Measurements from ENCODE around the gene MTHFR. TPM values are rescaled to one million over a fixed set of nuclear protein-coding genes. Genes with fewer than 3 reads are reported as not detected.

Gene MTHFR
- polyA plus RNA-seq, 1 experiment = 8.4 TPM

DNA sequence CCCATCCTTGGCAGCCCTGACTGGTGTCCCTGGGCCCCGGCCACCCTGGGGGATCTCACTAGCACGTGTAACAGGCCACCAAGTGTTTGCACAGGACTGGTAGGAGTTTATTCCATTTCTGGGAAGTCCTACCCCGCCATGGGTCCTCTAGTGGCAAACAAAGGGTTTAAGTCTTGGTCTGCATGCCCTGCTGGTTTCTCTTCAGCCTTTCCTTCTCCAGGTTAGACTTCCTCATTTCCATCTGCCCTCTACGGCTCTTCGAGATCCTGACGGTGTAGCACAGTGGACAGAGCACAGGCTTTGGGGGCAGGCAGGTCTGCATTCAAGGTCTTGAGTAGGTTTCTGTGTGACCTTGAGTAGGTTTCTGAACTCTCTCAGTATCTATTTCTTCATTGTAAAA lies 67.0 kb downstream of the MTHFR start:
- CTCF ChIA-PET = no interaction called here
- DNase-seq (ENCODE audit: low read depth) = no peak
- Histone ChIP-seq H3K27me3 (ENCODE audit: control insufficient read depth, insufficient read depth, low read length) (no peaks in the 10 kb centered on the region), H3K36me3 (ENCODE audit: control insufficient read depth, insufficient read depth, low read length) (no peaks in the 10 kb centered on the region), H3K4me3 (ENCODE audit: low read depth, low read length) (no peak overlapping the region)
- POLR2A ChIA-PET = no interaction called here
- TF ChIP-seq, protein P1, sequence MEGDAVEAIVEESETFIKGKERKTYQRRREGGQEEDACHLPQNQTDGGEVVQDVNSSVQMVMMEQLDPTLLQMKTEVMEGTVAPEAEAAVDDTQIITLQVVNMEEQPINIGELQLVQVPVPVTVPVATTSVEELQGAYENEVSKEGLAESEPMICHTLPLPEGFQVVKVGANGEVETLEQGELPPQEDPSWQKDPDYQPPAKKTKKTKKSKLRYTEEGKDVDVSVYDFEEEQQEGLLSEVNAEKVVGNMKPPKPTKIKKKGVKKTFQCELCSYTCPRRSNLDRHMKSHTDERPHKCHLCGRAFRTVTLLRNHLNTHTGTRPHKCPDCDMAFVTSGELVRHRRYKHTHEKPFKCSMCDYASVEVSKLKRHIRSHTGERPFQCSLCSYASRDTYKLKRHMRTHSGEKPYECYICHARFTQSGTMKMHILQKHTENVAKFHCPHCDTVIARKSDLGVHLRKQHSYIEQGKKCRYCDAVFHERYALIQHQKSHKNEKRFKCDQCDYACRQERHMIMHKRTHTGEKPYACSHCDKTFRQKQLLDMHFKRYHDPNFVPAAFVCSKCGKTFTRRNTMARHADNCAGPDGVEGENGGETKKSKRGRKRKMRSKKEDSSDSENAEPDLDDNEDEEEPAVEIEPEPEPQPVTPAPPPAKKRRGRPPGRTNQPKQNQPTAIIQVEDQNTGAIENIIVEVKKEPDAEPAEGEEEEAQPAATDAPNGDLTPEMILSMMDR (IDR thresholded peaks at IDR 0.05; ENCODE audit: insufficient read depth, low read depth, low read length) = no peak

DNA sequence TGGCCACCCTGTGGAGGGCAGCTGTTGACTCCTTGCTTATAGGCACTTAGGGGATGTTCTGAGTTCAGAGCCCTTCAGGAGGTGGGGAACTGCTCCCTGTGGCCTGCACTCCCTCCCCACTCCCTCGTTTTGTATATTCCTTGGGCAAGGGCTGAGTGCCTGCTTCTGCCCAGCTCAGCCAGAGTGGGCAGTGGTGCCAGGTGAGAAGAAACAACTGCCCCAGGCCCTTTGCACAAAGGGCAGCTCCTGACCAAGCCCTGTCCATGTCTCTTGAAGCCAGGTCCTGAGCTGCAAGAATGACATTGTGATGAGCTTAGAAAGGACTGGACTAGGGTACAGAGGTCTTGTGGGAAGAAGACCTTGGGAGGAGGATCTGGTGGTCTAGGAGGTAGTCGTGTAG lies 67.7 kb downstream of the MTHFR start:
- no peak for DNase-seq (ENCODE audit: low read depth)
- Histone ChIP-seq H3K4me3 (ENCODE audit: low read depth, low read length) (no peak overlapping the region), H3K27me3 (ENCODE audit: control insufficient read depth, insufficient read depth, low read length) (no peaks in the 10 kb centered on the region), H3K36me3 (ENCODE audit: control insufficient read depth, insufficient read depth, low read length) (no peaks in the 10 kb centered on the region)
- TF ChIP-seq, protein P1 (IDR thresholded peaks at IDR 0.05; ENCODE audit: insufficient read depth, low read depth, low read length) = no peak
- CTCF ChIA-PET = interaction anchor here (0.7 to 1.9 kb wide), 3 partner anchors 74 to 196 kb away, joined by 3 to 9 read pairs (median 3); partner anchors contain the start of gene FBXO6
- POLR2A ChIA-PET = no interaction called here

DNA sequence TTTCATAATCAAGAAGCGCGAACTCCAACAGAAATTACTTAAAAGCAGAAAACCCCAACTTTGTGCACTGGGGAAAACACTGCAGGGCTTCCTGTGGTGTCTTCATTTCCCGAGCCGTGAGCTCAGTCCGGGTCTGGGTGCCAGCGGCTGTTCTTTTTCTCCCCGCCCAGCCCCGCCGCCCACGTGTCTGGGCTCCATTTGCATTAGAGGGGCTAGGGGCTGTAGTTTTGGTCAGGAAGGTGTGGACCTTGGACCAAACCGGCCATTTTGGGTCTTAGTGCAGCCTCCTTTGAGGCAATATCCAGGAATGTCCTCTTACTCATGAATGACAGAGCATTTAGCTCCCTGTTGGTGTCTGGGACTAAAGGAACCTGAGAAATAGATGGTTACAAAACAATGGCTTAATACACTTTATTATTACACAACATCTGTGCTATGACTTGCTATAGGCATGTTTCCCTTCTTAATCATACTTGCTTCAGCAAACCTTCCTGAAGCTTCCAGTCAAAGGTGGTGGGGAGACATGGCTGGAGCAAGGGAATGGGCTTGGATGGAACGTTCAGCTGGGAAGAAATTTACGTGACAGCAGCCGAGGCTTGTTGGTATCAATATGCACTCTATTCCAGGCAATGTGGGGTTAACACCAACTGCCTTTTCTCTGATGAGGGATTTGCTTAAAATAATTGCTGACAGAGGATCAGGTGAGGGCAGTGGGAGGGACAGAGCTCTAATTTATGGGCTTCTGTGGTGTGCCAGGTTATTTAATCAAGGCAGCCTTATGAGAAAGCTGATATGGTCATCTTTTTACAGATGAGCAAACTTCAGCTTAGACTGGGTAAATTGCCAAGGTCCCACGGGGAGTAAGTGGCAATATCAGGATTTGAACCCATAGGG lies 68.8 kb downstream of the MTHFR start:
- Histone ChIP-seq H3K27me3 (ENCODE audit: control insufficient read depth, insufficient read depth, low read length) (no peaks in the 10 kb centered on the region), H3K4me3 (ENCODE audit: low read depth, low read length) (peak overlapping the region; percentile 85), H3K36me3 (ENCODE audit: control insufficient read depth, insufficient read depth, low read length) (no peaks in the 10 kb centered on the region)
- CTCF ChIA-PET = interaction anchor here (0.7 to 2.5 kb wide), 6 partner anchors 12 to 700 kb away, joined by 3 to 14 read pairs (median 3); partner anchors contain the start of gene FBXO6
- TF ChIP-seq, protein P1 (IDR thresholded peaks at IDR 0.05; ENCODE audit: insufficient read depth, low read depth, low read length) = no peak
- POLR2A ChIA-PET = no interaction called here
- peak; percentile 39 for DNase-seq (ENCODE audit: low read depth)

DNA sequence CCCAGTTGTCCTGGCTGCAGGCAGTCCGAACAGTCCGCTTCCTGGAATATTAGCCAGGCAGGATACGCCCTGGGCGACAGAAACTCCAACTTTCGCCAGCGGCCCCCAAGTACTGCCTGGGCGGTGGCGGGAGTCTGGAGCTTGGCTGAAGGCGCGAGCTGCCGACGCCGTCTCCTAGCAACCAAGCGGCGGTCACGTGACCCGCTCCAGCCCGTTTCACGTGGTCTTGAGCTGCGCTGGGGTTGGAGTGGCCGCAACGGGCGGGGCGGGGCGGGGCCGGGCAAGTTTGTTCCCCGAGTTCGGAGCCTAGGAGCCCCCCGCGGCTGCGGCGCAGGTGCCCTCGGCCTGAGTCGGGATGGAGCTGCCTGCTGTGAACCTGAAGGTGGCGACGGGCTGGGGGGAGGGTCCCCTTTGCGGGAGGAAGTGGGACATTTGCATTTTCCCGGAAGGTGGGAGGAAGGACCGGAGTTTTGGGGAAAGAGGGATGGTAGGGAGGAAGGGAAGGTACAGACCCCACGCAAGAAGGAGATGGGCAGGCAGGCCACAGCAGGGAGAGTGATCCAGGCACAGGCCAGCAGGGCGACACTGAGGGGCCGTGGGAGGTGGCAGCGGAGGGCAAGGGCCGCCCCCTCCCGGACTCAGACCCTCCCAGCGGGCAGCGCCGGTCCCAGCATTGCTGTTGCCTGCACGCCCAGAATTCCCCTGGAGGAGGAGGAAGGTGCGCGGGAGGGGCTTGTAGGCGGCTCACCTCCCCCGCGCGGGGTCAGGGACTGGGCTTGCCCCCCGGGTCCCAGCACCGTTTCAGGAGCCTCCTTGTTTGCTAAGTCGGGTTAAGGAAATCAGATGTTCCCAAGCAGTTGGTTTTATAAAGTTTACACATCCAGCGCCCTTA lies 69.7 kb downstream of the MTHFR start, which contains the start of gene AGTRAP:
AGTRAP (plus strand) TSS at position 283 of the 892 bp plus-strand sequence; CDS start at position 356, 73 bp downstream.
- peak; percentile 48 for DNase-seq (ENCODE audit: low read depth)
- H3K36me3 ChIP-seq (ENCODE audit: control insufficient read depth, insufficient read depth, low read length) = no peaks in the 10 kb centered on the region
- H3K4me3 ChIP-seq (ENCODE audit: low read depth, low read length) = peak within 1 kb of the TSS; percentile 85
- H3K27me3 ChIP-seq (ENCODE audit: control insufficient read depth, insufficient read depth, low read length) = no peaks in the 10 kb centered on the region
- TF ChIP-seq, protein P1 (IDR thresholded peaks at IDR 0.05; ENCODE audit: insufficient read depth, low read depth, low read length) = 0 out of 2 replicates have a peak, but pooled peaks have one; percentile 13
- ChIA-PET POLR2A (interaction anchor here (0.6 kb wide), 1 partner anchor 880 kb away, joined by 3 read pairs; no protein-coding TSS in a partner anchor), CTCF (interaction anchor here (1.0 to 2.5 kb wide), 7 partner anchors 12 to 699 kb away, joined by 3 to 14 read pairs (median 3); partner anchors contain the start of gene FBXO6)

Small RNA genes within 50 kb of the gene (small RNA-seq; reads per million reads assigned to genes)
- not detected for gene RF02156 (ENCODE audit: insufficient read length, low read depth, low replicate concordance)
- not detected for gene RF02157 (ENCODE audit: insufficient read length, low read depth, low replicate concordance)
- not detected for gene RF02158 (ENCODE audit: insufficient read length, low read depth, low replicate concordance)

Other genes with a start within 250 kb of the MTHFR start
- gene FBXO2, start 151.5 kb downstream of the MTHFR start, polyA plus RNA-seq (2011; rRNA removed) = 1.5 and 2.2 TPM in 2 replicates
- 15.1 and 24.4 TPM in 2 replicates for gene FBXO44, start 151.1 kb downstream of the MTHFR start, polyA plus RNA-seq (2011; rRNA removed)
- 14.0 and 19.0 TPM in 2 replicates for gene FBXO6, start 141.8 kb downstream of the MTHFR start, polyA plus RNA-seq (2011; rRNA removed)
- gene MAD2L2, start 124.8 kb downstream of the MTHFR start, polyA plus RNA-seq (2011; rRNA removed) = 49.5 and 77.1 TPM in 2 replicates
- gene DRAXIN, start 114.3 kb downstream of the MTHFR start, polyA plus RNA-seq (2011; rRNA removed) = 0.01 TPM in 1 of 2 replicates, not detected in the other
- 37.9 and 64.5 TPM in 2 replicates for gene AGTRAP, start 69.8 kb downstream of the MTHFR start, polyA plus RNA-seq (2011; rRNA removed)
- 0.48 and 0.54 TPM in 2 replicates for gene C1orf167, start 43.8 kb downstream of the MTHFR start, polyA plus RNA-seq (2011; rRNA removed)
- gene CLCN6, start 227 bp upstream of the MTHFR start, polyA plus RNA-seq (2011; rRNA removed) = 5.4 and 6.1 TPM in 2 replicates
- not detected in 2 replicates for gene NPPA, start 41.8 kb upstream of the MTHFR start, polyA plus RNA-seq (2011; rRNA removed)
- 0.12 and 0.38 TPM in 2 replicates for gene NPPB, start 53.0 kb upstream of the MTHFR start, polyA plus RNA-seq (2011; rRNA removed)
- gene KIAA2013, start 120.5 kb upstream of the MTHFR start, polyA plus RNA-seq (2011; rRNA removed) = 48.2 and 70.0 TPM in 2 replicates
- gene PLOD1, start 128.8 kb upstream of the MTHFR start, polyA plus RNA-seq (2011; rRNA removed) = 528 and 851 TPM in 2 replicates
- 47.5 and 62.5 TPM in 2 replicates for gene MFN2, start 174.5 kb upstream of the MTHFR start, polyA plus RNA-seq (2011; rRNA removed)
- gene MIIP, start 213.5 kb upstream of the MTHFR start, polyA plus RNA-seq (2011; rRNA removed) = 8.6 and 18.5 TPM in 2 replicates